Putamen (tissue), 1 donor: ENCODE results near the gene SHMT2.

Experiments
- DNase-seq: peaks from one replicate; pipeline ENCODE4 v3.0.0-alpha.2; 2016; ENCODE audit warnings: low spot score

Gene SHMT2

GRCh38 chr12:57215065-57215464, 14.4 kb upstream of the SHMT2 start:
- DNase-seq = no peak

- no peak for DNase-seq
Measured at GRCh38 chr12:57215668-57216013, 13.9 kb upstream of the SHMT2 start.

GRCh38 chr12:57216014-57216911, 13.2 kb upstream of the SHMT2 start, which contains the start of gene NXPH4:
TSS of gene NXPH4 (plus strand) at chr12:57216794. CDS start at chr12:57216970, 176 bp downstream.
- DNase-seq = no peak

- no peak for DNase-seq
Measured at GRCh38 chr12:57216921-57217879, 12.3 kb upstream of the SHMT2 start.

GRCh38 chr12:57218030-57218853, 11.3 kb upstream of the SHMT2 start:
- no peak for DNase-seq

GRCh38 chr12:57219205-57219992, 10.1 kb upstream of the SHMT2 start:
- no peak for DNase-seq

GRCh38 chr12:57219993-57220754, 9.3 kb upstream of the SHMT2 start:
- no peak for DNase-seq

GRCh38 chr12:57220770-57221168, 8.7 kb upstream of the SHMT2 start:
- DNase-seq = no peak

- DNase-seq = no peak
Measured at GRCh38 chr12:57221169-57221917, 8.2 kb upstream of the SHMT2 start.

- DNase-seq = no peak
Measured at GRCh38 chr12:57222286-57223190, 7.0 kb upstream of the SHMT2 start.

GRCh38 chr12:57223191-57224165, 6.0 kb upstream of the SHMT2 start:
- DNase-seq = no peak

GRCh38 chr12:57224278-57224972, 5.1 kb upstream of the SHMT2 start:
- no peak for DNase-seq

GRCh38 chr12:57224973-57225679, 4.4 kb upstream of the SHMT2 start:
- DNase-seq = no peak

- no peak for DNase-seq
Measured at GRCh38 chr12:57225680-57226210, 3.8 kb upstream of the SHMT2 start.

- no peak for DNase-seq
Measured at GRCh38 chr12:57226588-57227314, 2.8 kb upstream of the SHMT2 start.
